ENCODE data around the gene MID2. TPM values are rescaled to one million over a fixed set of nuclear protein-coding genes. Genes with fewer than 3 reads are reported as not detected.
"Not testable (repeated sequence)": the region's sequence is repeated elsewhere in the genome, so short reads cannot be mapped to it uniquely, and the experiment has no call there.

Gene MID2
- total RNA-seq, 1 donor from 2014 or later: 10.0 TPM

DNA sequence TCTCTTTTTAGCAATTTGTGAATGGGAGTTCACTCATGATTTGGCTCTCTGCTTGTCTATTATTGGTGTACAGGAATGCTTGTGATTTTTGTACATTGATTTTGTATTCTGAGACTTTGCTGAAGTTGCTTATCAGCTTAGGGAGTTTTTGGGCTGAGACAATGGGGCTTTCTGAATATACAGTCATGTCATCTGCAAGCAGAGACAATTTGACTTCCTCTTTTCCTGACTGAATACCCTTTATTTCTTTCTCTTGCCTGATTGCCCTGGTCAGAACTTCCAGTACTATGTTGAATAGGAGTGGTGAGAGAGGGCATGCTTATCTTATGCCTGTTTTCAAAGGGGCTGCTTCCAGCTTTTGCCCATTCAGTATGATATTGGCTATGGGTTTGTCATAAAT, 129.7 kb downstream of the MID2 start:
- DNase-seq: not testable (repeated sequence)

- DNase-seq: no peak
These were observed 143.0 kb downstream of the MID2 start for GRCh38 chrX:107968623-107969022.

GRCh38 chrX:107970073-107970472, 144.4 kb downstream of the MID2 start:
- DNase-seq: no peak

DNA sequence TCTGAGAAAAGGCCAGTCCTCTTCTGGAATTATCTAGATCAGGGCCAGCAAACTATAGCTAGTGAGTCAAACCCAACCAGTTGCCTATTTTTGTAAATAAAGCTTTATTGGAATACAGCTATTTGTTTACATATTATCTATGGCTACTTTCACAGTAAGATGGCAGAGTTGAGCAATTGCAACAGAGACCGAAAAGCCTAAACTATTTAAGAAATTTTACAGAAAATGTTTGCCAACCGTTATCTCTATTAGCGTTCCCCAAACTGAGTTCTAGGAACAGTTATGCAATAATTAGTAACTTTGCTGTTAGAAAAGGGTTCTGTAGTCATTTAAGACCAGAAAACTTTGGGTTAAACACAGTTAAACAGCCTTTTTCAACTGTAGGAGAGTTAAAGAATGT, 146.0 kb downstream of the MID2 start:
- DNase-seq: no peak

Small RNAs within 50 kb of the gene (small RNA-seq; reads per million reads assigned to genes)
- gene RF00019: not detected

Other genes with a start within 250 kb of the MID2 start
- 22.9 TPM for gene PRPS1, start 197.4 kb upstream of the MID2 start, total RNA-seq
- gene TSC22D3, start 50.1 kb upstream of the MID2 start, total RNA-seq: 39.6 TPM
- gene NCBP2L, start 48.1 kb upstream of the MID2 start, total RNA-seq: not detected
- gene TEX13B, start 156.5 kb downstream of the MID2 start, total RNA-seq: not detected
- gene VSIG1, start 219.2 kb downstream of the MID2 start, total RNA-seq: not detected